Fibroblast of villous mesenchyme (primary cell): Measurements from ENCODE around the gene HPN. TPM values are rescaled to one million over a fixed set of nuclear protein-coding genes. Genes with fewer than 3 reads are reported as not detected.

Source experiments
- DNase-seq: peaks from one replicate; pipeline ENCODE4 v3.0.0-alpha.2; 2010; ENCODE audit warnings: low read depth
- H3K4me3 ChIP-seq: 2 replicates; pipeline ENCODE4 v1.5.1; 2011; ENCODE audit warnings: low read depth, mild to moderate bottlenecking, low read length
- total RNA-seq: library from RNA; depleted of rRNA; stranded (reverse); fragments of >200 nt; gene quantifications from 2 replicates; pipeline ENCODE4 v1.2.3, GENCODE V29; 2012
- TF ChIP-seq, protein P1 (sequence below): IDR thresholded peaks from 2 replicates; pipeline ENCODE4 v1.5.1; 2012; ENCODE audit warnings: low read depth, mild to moderate bottlenecking, low read length; ENCODE audit not compliant: insufficient read depth

The HPN gene
- total RNA-seq, 1 donor: not detected

DNA sequence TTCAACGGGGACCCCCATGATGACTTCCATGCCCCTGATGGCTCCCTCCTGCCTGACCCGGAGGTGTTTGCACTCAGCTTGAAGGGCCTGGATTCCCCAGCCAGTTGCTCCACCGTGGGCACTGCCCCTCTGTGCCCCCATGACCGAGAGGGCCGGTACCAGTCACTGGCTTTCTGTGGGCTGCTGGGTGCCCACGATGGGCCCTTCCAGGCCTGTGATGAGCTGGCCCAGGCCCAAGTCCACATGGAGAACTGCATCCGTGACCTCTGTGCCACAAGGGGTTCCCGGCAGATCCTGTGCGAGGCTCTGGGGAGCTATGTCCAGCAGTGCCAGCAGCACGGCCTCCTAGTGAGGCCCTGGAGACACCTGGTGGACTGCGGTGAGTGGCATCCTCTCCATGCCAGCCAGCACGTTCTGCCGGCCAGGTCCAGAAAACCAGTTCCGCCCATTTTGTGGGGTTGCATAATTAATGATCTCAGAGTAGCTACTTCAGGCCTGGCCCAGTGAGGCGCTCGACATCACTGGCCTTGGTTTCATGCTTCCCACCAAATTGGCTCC, 39.2 kb downstream of the HPN start:
- TF ChIP-seq, protein P1, sequence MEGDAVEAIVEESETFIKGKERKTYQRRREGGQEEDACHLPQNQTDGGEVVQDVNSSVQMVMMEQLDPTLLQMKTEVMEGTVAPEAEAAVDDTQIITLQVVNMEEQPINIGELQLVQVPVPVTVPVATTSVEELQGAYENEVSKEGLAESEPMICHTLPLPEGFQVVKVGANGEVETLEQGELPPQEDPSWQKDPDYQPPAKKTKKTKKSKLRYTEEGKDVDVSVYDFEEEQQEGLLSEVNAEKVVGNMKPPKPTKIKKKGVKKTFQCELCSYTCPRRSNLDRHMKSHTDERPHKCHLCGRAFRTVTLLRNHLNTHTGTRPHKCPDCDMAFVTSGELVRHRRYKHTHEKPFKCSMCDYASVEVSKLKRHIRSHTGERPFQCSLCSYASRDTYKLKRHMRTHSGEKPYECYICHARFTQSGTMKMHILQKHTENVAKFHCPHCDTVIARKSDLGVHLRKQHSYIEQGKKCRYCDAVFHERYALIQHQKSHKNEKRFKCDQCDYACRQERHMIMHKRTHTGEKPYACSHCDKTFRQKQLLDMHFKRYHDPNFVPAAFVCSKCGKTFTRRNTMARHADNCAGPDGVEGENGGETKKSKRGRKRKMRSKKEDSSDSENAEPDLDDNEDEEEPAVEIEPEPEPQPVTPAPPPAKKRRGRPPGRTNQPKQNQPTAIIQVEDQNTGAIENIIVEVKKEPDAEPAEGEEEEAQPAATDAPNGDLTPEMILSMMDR: no peak
- no peak for DNase-seq
- no peak overlapping the region for H3K4me3 ChIP-seq

DNA sequence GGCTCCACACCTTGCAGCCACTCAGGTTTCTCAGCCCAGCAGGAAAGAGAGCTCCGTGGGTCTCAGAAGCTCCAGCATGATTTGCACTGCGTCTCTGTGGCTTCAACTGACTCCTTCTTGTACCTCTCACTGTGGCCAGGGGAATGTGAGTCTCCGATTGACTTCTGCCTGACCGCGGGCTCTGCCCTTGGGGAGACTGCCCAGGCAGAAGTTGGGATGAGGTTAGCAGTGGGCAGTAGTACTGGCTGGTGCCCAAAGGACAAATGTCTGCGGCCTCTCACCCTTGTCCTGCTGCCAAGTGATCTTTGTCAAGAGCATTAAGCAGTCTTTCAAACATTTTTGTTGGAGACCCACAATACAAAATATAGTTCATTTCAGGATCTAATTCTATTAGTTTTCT, 39.7 kb downstream of the HPN start:
- no peak for DNase-seq
- no peak overlapping the region for H3K4me3 ChIP-seq
- TF ChIP-seq, protein P1: no peak

DNA sequence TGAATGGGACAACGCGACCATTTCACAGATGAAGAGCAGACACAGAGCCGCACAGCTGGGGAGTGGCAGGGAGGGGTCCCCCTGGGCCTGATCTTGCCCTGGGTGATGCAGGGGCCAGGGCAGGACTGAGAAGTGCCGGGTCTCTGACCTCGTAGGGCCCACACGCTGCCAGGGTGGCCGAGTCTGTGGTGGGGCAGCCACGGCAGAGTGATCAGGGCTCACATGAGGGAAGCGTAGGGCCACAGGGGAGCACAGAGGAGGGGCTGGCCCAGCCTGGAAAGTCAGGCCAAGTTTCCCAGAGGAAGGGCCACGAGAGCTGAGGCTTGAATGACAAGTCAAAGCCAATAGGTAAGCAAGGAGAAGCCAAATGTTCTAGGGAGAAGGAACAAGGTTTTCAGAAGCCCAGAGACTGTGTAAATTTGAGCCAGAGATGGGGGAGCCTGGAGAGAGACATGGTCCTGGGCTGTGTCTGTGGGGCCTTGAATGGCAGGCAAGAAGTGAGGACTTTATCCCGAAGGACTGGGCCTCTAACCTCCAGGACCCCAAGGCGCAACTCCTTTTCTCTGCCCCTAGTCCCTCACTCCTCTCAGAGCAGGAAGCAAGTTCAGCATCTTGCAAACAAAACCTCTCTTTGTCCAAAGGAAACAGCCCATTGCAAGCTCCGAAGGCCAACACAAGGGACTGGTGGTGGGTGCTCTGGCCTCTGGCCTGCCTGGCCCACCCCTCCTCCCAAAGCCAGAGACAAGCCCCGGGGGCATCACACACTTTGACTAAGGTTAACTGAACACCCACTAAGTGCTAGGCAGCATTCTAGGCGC, 42.4 kb downstream of the HPN start:
- no peak overlapping the region for H3K4me3 ChIP-seq
- no peak for DNase-seq
- TF ChIP-seq, protein P1: no peak

DNA sequence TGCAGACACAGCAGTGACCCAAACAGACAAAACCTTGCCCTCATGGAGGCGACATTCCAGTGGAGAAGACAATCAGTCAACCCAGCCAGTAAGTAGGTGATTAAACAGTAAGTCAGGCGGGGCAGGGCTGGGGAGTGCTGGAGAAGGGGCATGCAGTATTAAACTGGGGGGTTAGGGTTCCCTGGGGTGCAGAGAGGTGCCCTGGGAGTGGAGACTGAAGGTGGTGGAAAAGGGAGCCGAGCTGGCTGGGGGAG, 42.9 kb downstream of the HPN start:
- TF ChIP-seq, protein P1: no peak
- no peak overlapping the region for H3K4me3 ChIP-seq
- no peak for DNase-seq

DNA sequence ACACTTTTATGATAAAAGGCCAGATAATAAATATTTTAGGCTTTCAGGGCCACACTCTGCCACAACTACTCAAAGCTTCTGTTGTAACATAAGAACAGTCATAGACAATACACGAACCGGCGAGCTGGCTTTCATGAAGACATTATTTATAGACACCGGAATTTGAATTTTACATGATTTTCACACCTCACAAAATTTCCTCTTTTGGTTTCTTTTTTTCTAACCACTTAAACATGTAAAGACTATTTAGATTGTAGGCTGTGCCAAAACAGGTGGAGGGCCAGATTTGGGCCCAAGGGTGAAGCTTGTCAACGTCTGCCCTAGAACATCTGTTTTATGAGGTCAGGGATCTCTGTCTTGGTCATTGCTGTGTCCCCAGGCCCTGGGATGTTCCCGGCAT, 44.4 kb downstream of the HPN start:
- DNase-seq: no peak
- H3K4me3 ChIP-seq: no peak overlapping the region
- TF ChIP-seq, protein P1: no peak

DNA sequence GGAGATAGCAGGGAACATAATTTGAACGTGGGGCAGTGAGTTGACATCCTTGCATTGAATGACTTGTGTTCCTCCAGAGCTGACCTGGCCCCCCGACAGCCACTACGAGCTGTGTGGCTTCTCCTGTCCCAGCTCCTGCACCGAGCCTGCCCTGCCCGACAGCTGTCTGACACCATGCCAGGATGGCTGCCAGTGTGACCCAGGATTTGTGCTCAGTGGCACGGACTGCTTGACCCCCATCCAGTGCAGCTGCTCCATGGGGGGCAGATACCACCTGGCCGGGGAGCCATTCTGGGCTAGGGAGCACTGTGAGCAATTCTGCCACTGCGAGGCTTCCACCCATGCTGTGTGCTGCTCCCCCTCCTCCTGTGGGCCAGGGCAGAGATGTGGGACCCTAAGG, 44.9 kb downstream of the HPN start:
- H3K4me3 ChIP-seq: no peak overlapping the region
- no peak for DNase-seq
- TF ChIP-seq, protein P1: no peak

DNA sequence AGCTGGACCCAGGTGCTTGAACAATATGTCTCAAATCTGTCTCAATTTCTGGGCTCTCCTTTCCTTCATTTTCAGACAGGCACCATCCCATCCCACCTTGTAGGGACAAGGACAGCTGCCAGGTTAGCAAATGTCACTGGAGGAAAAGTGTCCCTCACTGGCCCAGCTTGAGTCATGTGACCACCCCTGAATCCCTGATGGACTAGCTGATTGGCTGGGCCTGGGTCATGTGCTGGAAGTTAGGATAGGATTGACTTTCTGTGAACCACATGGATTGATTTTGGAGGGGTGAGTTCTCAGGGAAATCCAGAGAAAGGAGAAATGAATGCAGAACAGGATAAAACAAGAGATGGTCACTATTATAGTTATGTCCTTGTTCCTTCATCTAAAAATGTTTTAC, 45.9 kb downstream of the HPN start:
- no peak overlapping the region for H3K4me3 ChIP-seq
- DNase-seq: no peak
- TF ChIP-seq, protein P1: no peak
